Stimulated activated CD4-positive, alpha-beta T cell treated with anti-CD3 and anti-CD28 coated beads, Interleukin-15, amount 100 ng/mL, for 1 hour (primary cell): ENCODE data around the gene SLC6A7.

Experiments used
- DNase-seq, 2 donors: peaks; one replicate each; pipeline ENCODE4 v3.0.0-alpha.2; 2020; ENCODE audit warnings: low read depth in 1 of 2, low spot score in 1 of 2

SLC6A7 gene

GRCh38 chr5:150190503-150190979 is 679 bp downstream of the SLC6A7 start:
- DNase-seq: no peak

GRCh38 chr5:150190987-150191386 is 1.1 kb downstream of the SLC6A7 start:
- no peak for DNase-seq

- no peak for DNase-seq
These were observed 2.6 kb downstream of the SLC6A7 start for GRCh38 chr5:150192462-150192861.

GRCh38 chr5:150195736-150196485 is 6.0 kb downstream of the SLC6A7 start:
- no peak for DNase-seq

GRCh38 chr5:150196514-150196913 is 6.7 kb downstream of the SLC6A7 start:
- DNase-seq: no peak

- DNase-seq: no peak
These were observed 7.1 kb downstream of the SLC6A7 start for GRCh38 chr5:150196986-150197385.

GRCh38 chr5:150197476-150197875 is 7.6 kb downstream of the SLC6A7 start:
- DNase-seq: no peak

GRCh38 chr5:150202501-150202900 is 12.6 kb downstream of the SLC6A7 start:
- DNase-seq: no peak

- no peak for DNase-seq
These were observed 14.1 kb downstream of the SLC6A7 start for GRCh38 chr5:150203832-150204589.

GRCh38 chr5:150204590-150204960 is 14.7 kb downstream of the SLC6A7 start:
- no peak for DNase-seq

- no peak for DNase-seq
These were observed 16.4 kb downstream of the SLC6A7 start for GRCh38 chr5:150206098-150206778.

- no peak for DNase-seq
These were observed 16.9 kb downstream of the SLC6A7 start for GRCh38 chr5:150206779-150207115.

- no peak for DNase-seq
These were observed 18.6 kb downstream of the SLC6A7 start for GRCh38 chr5:150208187-150209098.

GRCh38 chr5:150209099-150209635 is 19.3 kb downstream of the SLC6A7 start:
- DNase-seq: no peak

GRCh38 chr5:150210644-150211043 is 20.8 kb downstream of the SLC6A7 start:
- no peak for DNase-seq

GRCh38 chr5:150211156-150212030 is 21.5 kb downstream of the SLC6A7 start:
- DNase-seq: no peak

- no peak for DNase-seq
These were observed 23.7 kb downstream of the SLC6A7 start for GRCh38 chr5:150213530-150213929.

- no peak for DNase-seq
These were observed 24.4 kb downstream of the SLC6A7 start for GRCh38 chr5:150214289-150214688.
